Endothelial cell of umbilical vein (primary cell): Measurements from ENCODE around the gene AHRR.

ENCODE experiments used
- CTCF ChIP-seq, 2 donors: IDR thresholded peaks; 1 replicate in 1 of 2; 2 replicates in 1 of 2; pipeline ENCODE4 v1.5.1; 2011; ENCODE audit warnings: low read length in 2 of 2, mild to moderate bottlenecking in 2 of 2, moderate library complexity in 2 of 2, control low read depth in 1 of 2, inconsistent platforms in 1 of 2, low read depth in 1 of 2; ENCODE audit not compliant: insufficient read depth in 1 of 2; ENCODE audit errors: extremely low read depth in 1 of 2
- EZH2 ChIP-seq: IDR thresholded peaks from 2 replicates; pipeline ENCODE4 v1.6.1; 2012; ENCODE audit warnings: borderline replicate concordance, low read depth, mild to moderate bottlenecking, moderate library complexity, low read length, inconsistent platforms; ENCODE audit not compliant: severe bottlenecking
- FOS ChIP-seq: IDR thresholded peaks from 2 replicates; pipeline ENCODE4 v1.6.1; 2011; ENCODE audit warnings: mild to moderate bottlenecking, low read length, moderate library complexity, borderline replicate concordance; ENCODE audit not compliant: insufficient read depth
- GATA2 ChIP-seq: IDR thresholded peaks from 2 replicates; pipeline ENCODE4 v1.7.0; 2011; ENCODE audit warnings: low read depth, mild to moderate bottlenecking, moderate library complexity, mixed read lengths, low read length; ENCODE audit not compliant: insufficient read length, insufficient read depth
- JUN ChIP-seq: IDR thresholded peaks from 2 replicates; pipeline ENCODE4 v1.6.1; 2011; ENCODE audit warnings: borderline replicate concordance, low read depth; ENCODE audit not compliant: insufficient read length, insufficient read depth
- MAX ChIP-seq: IDR thresholded peaks from 2 replicates; pipeline ENCODE4 v1.6.1; 2011; ENCODE audit not compliant: insufficient read depth, insufficient read length
- MYC ChIP-seq: IDR thresholded peaks from one replicate; pipeline ENCODE4 v1.6.1; 2011; ENCODE audit warnings: mild to moderate bottlenecking, low read depth, low read length
- POLR2A ChIP-seq: IDR thresholded peaks from 2 replicates; pipeline ENCODE4 v1.6.1; 2012; ENCODE audit warnings: low read depth, mild to moderate bottlenecking, control low read depth, low read length
- POLR2AphosphoS5 ChIP-seq: IDR thresholded peaks from 2 replicates; pipeline ENCODE4 v1.6.1; 2012; ENCODE audit warnings: low read depth, mild to moderate bottlenecking, control low read depth, low read length, moderate library complexity; ENCODE audit not compliant: insufficient read depth

GRCh38 chr5:475704-476101, 154.2 kb downstream of the AHRR start:
- TF ChIP-seq EZH2: no peak
- TF ChIP-seq CTCF (IDR thresholded peaks at IDR 0.05; ENCODE audit: extremely low read depth in 1 of 2, insufficient read depth in 1 of 2, low read depth in 1 of 2, low read length in 2 of 2): no peak
- no peak for TF ChIP-seq GATA2
- TF ChIP-seq MAX: no peak
- TF ChIP-seq POLR2AphosphoS5: no peak
- TF ChIP-seq POLR2A: no peak
- TF ChIP-seq FOS: no peak
- TF ChIP-seq JUN: no peak
- no peak for TF ChIP-seq MYC
